ENCODE results near the gene SLC41A2. TPM values are rescaled to one million over a fixed set of nuclear protein-coding genes. Genes with fewer than 3 reads are reported as not detected.

Gene SLC41A2
- total and polyA plus RNA-seq, 10 of the 15 experiments (the other 5 are each of a cell fraction or from before 2014, with no cell fraction given) = 3.5 to 19.0 (median 11.3) TPM

DNA sequence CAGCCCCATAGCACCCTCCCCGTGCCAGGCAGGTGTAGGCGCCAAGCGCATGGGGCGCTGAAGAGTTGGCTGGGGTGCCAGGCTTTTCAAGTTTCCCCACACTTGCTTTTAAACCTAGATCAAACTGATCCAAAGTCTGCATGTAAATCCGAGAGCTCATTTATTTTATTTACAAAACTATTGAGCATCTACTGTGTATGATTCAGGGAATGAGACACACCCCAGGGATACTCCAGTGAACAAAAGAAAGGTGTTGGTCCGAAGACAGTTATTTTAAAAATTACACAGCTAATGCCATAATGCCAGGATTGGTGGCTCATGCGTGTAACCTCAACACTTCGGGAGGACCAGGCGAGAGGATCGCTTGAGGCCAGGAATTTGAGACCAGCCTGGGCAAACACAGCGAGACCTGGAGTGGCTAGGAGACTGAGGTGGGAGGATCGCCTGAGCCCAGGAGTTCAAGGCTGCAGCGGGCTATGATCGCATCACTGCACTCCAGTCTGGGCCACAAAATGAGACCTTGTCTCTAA, 780 bp upstream of the SLC41A2 start:
- BruUV-seq (replicated peaks) = no TSS peak
- intact Hi-C loops (cut with micrococcal nuclease; ENCODE audit: unreplicated experiment) = loop anchor here (10.0 kb wide), 1 partner anchor 274 kb away; no protein-coding TSS in a partner anchor
- TF ChIP-seq WRNIP1 (IDR thresholded peaks at IDR 0.05; ENCODE audit: borderline replicate concordance, low read depth, low read length) (no peak), ZZZ3 (IDR thresholded peaks at IDR 0.05; ENCODE audit: control insufficient read depth, insufficient read length, low read depth) (no peak), EZH2 (IDR thresholded peaks at IDR 0.05; ENCODE audit: borderline replicate concordance, control insufficient read depth, low read depth, low read length) (no peak), JUND (IDR thresholded peaks at IDR 0.05; ENCODE audit: low read depth, low read length) (no peak), POLR2AphosphoS5 (IDR thresholded peaks at IDR 0.05; ENCODE audit: low read length) (no peak), MXI1 (IDR thresholded peaks at IDR 0.05; ENCODE audit: low read depth, low read length) (no peak), RAD21 (IDR thresholded peaks at IDR 0.05; ENCODE audit: insufficient read depth, low read depth, low read length) (peak; percentile 2; the same call in 1 of the 2 replicates), SMARCA5 (IDR thresholded peaks at IDR 0.05) (0 out of 2 replicates have a peak, but pooled peaks have one; percentile 10), NFXL1 (IDR thresholded peaks at IDR 0.05; ENCODE audit: borderline replicate concordance) (no peak), GABPA (IDR thresholded peaks at IDR 0.05; ENCODE audit: low read depth) (no peak), USF1 (IDR thresholded peaks at IDR 0.05; ENCODE audit: borderline replicate concordance, extremely low read length, insufficient read depth, low read depth, low read length) (no peak), CBX3 (IDR thresholded peaks at IDR 0.05; ENCODE audit: borderline replicate concordance, low read depth) (no peak), TCF12 (IDR thresholded peaks at IDR 0.05; ENCODE audit: low read depth, low read length) (no peak)
- TF ChIP-seq, protein P1, sequence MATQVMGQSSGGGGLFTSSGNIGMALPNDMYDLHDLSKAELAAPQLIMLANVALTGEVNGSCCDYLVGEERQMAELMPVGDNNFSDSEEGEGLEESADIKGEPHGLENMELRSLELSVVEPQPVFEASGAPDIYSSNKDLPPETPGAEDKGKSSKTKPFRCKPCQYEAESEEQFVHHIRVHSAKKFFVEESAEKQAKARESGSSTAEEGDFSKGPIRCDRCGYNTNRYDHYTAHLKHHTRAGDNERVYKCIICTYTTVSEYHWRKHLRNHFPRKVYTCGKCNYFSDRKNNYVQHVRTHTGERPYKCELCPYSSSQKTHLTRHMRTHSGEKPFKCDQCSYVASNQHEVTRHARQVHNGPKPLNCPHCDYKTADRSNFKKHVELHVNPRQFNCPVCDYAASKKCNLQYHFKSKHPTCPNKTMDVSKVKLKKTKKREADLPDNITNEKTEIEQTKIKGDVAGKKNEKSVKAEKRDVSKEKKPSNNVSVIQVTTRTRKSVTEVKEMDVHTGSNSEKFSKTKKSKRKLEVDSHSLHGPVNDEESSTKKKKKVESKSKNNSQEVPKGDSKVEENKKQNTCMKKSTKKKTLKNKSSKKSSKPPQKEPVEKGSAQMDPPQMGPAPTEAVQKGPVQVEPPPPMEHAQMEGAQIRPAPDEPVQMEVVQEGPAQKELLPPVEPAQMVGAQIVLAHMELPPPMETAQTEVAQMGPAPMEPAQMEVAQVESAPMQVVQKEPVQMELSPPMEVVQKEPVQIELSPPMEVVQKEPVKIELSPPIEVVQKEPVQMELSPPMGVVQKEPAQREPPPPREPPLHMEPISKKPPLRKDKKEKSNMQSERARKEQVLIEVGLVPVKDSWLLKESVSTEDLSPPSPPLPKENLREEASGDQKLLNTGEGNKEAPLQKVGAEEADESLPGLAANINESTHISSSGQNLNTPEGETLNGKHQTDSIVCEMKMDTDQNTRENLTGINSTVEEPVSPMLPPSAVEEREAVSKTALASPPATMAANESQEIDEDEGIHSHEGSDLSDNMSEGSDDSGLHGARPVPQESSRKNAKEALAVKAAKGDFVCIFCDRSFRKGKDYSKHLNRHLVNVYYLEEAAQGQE (IDR thresholded peaks at IDR 0.05; ENCODE audit: low read depth, low read length) = no peak
- TF ChIP-seq, protein P2, sequence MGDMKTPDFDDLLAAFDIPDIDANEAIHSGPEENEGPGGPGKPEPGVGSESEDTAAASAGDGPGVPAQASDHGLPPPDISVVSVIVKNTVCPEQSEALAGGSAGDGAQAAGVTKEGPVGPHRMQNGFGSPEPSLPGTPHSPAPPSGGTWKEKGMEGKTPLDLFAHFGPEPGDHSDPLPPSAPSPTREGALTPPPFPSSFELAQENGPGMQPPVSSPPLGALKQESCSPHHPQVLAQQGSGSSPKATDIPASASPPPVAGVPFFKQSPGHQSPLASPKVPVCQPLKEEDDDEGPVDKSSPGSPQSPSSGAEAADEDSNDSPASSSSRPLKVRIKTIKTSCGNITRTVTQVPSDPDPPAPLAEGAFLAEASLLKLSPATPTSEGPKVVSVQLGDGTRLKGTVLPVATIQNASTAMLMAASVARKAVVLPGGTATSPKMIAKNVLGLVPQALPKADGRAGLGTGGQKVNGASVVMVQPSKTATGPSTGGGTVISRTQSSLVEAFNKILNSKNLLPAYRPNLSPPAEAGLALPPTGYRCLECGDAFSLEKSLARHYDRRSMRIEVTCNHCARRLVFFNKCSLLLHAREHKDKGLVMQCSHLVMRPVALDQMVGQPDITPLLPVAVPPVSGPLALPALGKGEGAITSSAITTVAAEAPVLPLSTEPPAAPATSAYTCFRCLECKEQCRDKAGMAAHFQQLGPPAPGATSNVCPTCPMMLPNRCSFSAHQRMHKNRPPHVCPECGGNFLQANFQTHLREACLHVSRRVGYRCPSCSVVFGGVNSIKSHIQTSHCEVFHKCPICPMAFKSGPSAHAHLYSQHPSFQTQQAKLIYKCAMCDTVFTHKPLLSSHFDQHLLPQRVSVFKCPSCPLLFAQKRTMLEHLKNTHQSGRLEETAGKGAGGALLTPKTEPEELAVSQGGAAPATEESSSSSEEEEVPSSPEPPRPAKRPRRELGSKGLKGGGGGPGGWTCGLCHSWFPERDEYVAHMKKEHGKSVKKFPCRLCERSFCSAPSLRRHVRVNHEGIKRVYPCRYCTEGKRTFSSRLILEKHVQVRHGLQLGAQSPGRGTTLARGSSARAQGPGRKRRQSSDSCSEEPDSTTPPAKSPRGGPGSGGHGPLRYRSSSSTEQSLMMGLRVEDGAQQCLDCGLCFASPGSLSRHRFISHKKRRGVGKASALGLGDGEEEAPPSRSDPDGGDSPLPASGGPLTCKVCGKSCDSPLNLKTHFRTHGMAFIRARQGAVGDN (IDR thresholded peaks at IDR 0.05) = no peak

More for the DNA sequence above, 780 bp upstream of the SLC41A2 start:
- H3K4me2 ChIP-seq (ENCODE audit: control insufficient read depth, insufficient read depth) = peak overlapping the region; percentile 78
- H3K27ac ChIP-seq (ENCODE audit: control insufficient read depth, insufficient read depth) = peak overlapping the region; percentile 68
- ChIA-PET POLR2A (interaction anchor here (0.6 to 1.5 kb wide), 7 partner anchors 12 to 1874 kb away, joined by 3 to 9 read pairs (median 3); partner anchors contain the start of gene NOPCHAP1), CTCF (interaction anchor here (0.6 to 2.6 kb wide), 12 partner anchors 10 to 577 kb away, joined by 3 to 10 read pairs (median 4); partner anchors contain the start of gene NOPCHAP1), RAD21 (ENCODE audit: unreplicated experiment) (interaction anchor here (0.6 to 2.3 kb wide), 11 partner anchors 17 to 577 kb away, joined by 3 to 12 read pairs (median 4); no protein-coding TSS in a partner anchor), SMC1A (ENCODE audit: uncharacterized antibody, unreplicated experiment) (interaction anchor here (0.8 to 4.0 kb wide), 19 partner anchors 9 to 577 kb away, joined by 3 to 24 read pairs (median 4); no protein-coding TSS in a partner anchor)
- ATAC-seq (no peak), DNase-seq (ENCODE audit: low read depth, low spot score) (no peak), FAIRE-seq (no peak)
- WGBS (ENCODE audit: insufficient coverage, insufficient replicate concordance, low lambda C conversion rate, missing lambda C conversion rate) = 11% methylated on average over 14 of the region's 14 CpGs
- peak overlapping the region; percentile 73 for H3K9ac ChIP-seq (ENCODE audit: control insufficient read depth, insufficient read depth, low read length)
- H3K27me3 ChIP-seq (replicated peaks in 1 of 2; ENCODE audit: control insufficient read depth in 2 of 2, insufficient read depth in 2 of 2, low read length in 1 of 2) = no peaks in the 10 kb centered on the region
- peak overlapping the region; percentile 89 for H2AFZ ChIP-seq (ENCODE audit: control insufficient read depth, low read depth, low read length)
- peak overlapping the region; percentile 73 for H3K4me3 ChIP-seq
- no peaks in the 10 kb centered on the region for H4K20me1 ChIP-seq (ENCODE audit: control insufficient read depth, insufficient read depth)
- no peaks in the 10 kb centered on the region for H3K9me3 ChIP-seq (replicated peaks; ENCODE audit: control insufficient read depth, insufficient read depth, low read length)
- H3K79me2 ChIP-seq (ENCODE audit: control insufficient read depth, insufficient read depth, low read length) = peaks cover 6% of the 10 kb centered on the region
- peaks cover 10% of the 10 kb centered on the region for H3K4me1 ChIP-seq (ENCODE audit: control insufficient read depth, insufficient read depth, low read length)
- in situ Hi-C loops (cut with MboI) = no loop called here
- H3K36me3 ChIP-seq (ENCODE audit: control insufficient read depth in 2 of 2, insufficient read depth in 2 of 2, low read length in 1 of 2) = no peaks in the 10 kb centered on the region

Measured in GM12878 (cell line).